HT-29 (cell line): ENCODE measurements around the gene PPFIA2. TPM values are rescaled to one million over a fixed set of nuclear protein-coding genes. Genes with fewer than 3 reads are reported as not detected.

Experiments
- DNase-seq: peaks from one replicate; pipeline ENCODE4 v3.0.0-alpha.2; 2015; ENCODE audit warnings: low spot score
- total RNA-seq: library from RNA; depleted of rRNA; stranded (reverse); fragments of >200 nt; shearing (Covaris generic); gene quantifications from 2 replicates; pipeline ENCODE4 v1.2.3, GENCODE V29; 2014; rRNA removed

The PPFIA2 gene
- not detected in 2 replicates for total RNA-seq

- DNase-seq: no peak
Observed at GRCh38 chr12:81759190-81760051, at the start of gene PPFIA2. PPFIA2 (minus strand) TSS chr12:81759350.

DNA sequence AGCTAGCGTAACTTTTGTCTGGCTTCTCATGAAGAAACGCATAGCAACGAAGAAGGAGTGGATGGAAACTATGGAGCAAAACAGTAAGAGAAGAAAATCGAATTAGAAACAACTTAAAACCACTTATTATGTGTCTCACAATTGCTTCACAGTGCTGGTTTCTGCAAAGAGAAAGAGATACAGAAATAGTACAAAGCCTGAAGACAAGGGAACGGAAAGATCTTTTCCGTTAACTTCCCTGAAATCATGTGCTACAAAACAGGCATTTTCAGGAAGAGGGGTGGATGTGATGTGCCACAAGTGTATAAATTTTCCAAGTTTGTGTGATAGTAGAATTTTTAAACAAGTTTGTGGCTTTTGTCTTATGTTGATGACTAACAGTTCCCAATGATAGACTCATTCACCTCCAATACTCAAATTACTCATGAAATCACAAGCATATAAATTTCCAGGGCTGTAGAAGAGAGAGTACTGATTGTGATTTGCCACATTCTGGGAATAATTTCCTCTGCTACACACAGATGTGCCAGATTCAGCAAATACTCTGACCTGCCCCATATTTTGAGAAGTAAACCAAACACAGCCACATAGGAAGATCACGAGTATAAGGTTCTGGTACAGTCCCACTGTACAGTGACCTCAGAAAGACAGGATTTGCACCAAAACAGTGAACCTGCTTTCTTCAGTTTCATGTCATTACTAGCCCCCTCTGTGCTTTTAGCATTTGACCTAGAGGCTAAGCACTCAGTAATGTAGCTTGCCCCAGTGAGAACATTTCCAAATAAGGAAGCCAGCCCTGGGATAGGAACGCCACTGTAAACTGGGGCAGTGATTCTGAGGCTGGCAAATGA lies 41.4 kb upstream of the PPFIA2 start:
- no peak for DNase-seq

DNA sequence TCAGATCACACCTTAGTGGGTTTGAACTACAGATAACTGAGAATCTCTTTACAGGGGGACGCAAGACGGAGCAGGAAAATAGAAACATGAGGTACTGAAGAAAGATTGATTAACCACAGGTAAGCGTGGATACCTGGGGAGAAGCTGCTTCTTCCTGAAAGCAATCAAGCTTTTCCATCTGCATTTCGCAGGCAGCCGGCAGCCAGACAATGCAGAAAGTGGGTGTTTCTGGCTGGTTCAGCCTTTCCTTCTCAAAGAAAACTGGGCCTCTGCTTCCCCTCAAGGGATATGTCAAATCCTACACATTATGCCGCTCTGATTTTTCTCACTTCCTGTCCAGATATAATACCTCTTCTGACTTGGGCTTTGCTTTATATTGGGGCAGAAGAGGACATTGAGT lies 39.1 kb upstream of the PPFIA2 start:
- DNase-seq: no peak

DNA sequence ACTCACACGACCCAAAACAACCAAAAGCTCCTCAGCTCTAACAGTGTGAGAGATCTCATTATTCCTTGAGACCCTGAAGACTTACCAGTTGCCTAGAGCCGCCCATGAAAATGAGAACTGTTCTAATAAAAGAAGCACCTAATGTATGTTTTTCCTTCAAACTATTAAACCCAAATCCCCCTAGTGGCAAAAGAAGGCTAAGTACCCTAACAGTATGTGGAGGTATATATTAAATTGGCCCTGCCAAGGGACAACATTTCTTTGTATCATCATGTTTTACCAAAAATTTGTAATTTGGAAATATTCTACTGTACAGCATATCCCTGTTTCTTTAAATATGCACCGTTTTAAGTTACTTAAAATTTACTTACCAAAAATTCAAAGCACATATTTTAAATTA lies 38.0 kb upstream of the PPFIA2 start:
- peak; percentile 52 for DNase-seq

DNA sequence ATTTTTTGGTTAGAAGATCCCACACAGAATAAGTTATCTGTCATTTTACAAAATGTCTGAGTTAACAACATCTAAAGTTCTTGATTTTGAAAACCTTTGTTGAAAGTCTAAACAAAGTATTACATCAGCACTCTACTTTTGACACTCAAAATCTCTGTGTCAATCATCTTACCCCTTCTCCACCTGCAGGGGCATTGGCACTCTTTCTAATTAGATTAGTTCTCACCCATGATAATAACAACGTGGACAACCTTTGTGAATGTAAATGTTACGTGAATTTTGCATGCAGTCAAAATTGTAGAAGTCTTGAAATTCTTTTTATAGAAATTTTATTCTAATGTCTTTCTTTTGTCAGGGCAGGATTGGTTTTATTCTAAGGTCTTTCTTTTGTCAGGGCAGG lies 33.5 kb upstream of the PPFIA2 start:
- no peak for DNase-seq

GRCh38 chr12:81779216-81779615 lies 20.1 kb upstream of the PPFIA2 start:
- DNase-seq: no peak

DNA sequence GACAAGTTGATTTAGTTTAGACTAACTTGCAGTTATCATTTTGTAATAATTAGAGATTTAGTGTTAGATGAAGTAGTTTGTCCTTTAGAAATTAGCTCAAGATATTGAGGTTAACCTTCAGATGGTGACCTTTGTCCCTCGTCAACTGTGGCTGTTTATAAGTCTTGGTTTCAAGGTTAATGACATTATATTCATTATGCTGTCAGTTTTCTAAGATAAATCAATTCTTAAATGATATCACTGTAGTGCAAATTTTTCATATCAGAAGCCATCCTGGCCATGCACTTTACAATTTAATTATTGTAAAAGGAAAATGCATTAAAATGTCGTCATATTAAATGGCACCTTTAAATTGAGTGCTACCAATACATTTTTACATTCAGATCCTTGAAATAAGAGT lies 19.6 kb upstream of the PPFIA2 start:
- DNase-seq: no peak

- DNase-seq: no peak
Observed at GRCh38 chr12:81758421-81759189, 545 bp downstream of the PPFIA2 start.

GRCh38 chr12:81757731-81758365 lies 1.3 kb downstream of the PPFIA2 start:
- DNase-seq: no peak

GRCh38 chr12:81729781-81730180 lies 29.4 kb downstream of the PPFIA2 start:
- DNase-seq: no peak

DNA sequence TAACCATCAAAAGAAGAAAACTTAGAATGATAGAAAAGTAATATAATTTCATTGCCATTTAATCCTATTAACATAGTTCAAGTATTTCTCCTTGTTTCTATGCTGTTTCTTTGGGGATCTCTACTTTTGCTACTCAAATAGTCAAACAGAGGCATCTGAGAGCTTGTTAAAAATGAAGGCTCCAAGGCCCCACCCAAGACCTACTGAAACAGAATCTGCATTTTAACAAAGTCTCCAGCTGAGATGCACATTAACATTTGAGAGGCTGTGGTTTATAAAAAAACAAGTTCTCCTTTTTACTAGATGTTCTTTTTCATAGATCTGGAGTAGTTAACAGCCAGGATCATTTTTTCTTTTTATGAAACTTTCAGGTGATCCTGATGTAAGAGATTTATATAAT lies 31.8 kb downstream of the PPFIA2 start:
- no peak for DNase-seq

DNA sequence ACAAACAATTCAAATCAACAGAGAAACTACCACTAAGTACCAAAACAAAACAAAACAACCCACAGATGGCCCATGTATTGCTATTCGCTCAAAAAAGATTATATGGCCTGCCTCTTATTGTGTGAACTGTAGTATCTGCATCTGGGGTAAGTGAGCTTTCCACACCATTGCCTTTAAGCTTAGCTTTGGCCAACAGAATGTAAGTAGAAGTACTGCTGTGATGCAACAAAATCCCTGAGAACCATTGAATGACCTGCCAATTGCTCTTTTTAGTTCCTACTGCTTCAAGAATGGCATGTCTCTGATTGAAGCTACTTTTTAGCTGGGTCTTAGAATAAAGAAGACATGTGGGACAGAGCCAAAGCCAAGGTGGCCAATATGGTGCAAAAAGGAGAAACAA lies 32.5 kb downstream of the PPFIA2 start:
- no peak for DNase-seq

- no peak for DNase-seq
Observed at GRCh38 chr12:81723361-81723760, 35.8 kb downstream of the PPFIA2 start.

- DNase-seq: no peak
Observed at GRCh38 chr12:81722004-81722403, 37.1 kb downstream of the PPFIA2 start.

GRCh38 chr12:81718616-81719015 lies 40.5 kb downstream of the PPFIA2 start:
- DNase-seq: no peak

GRCh38 chr12:81712536-81712935 lies 46.6 kb downstream of the PPFIA2 start:
- no peak for DNase-seq

- DNase-seq: no peak
Observed at GRCh38 chr12:81705586-81705985, 53.6 kb downstream of the PPFIA2 start.

DNA sequence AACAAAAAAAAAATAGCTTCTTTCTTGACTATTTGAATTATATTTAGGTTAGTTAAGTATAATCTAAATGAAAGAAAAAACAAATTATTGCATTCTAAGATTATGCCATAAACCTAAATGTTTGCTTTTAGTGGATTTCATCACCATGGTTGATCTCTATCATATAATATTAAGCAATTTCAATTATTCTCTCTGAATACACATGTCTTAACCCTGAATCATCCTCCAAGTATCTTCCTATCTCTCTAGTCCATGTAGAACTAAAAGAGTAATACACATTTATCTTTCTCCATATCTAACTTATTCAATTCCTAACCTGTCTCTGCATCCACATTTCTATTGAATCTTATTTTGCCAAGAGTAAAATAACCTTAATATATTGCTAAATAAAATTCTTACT lies 59.6 kb downstream of the PPFIA2 start:
- no peak for DNase-seq

DNA sequence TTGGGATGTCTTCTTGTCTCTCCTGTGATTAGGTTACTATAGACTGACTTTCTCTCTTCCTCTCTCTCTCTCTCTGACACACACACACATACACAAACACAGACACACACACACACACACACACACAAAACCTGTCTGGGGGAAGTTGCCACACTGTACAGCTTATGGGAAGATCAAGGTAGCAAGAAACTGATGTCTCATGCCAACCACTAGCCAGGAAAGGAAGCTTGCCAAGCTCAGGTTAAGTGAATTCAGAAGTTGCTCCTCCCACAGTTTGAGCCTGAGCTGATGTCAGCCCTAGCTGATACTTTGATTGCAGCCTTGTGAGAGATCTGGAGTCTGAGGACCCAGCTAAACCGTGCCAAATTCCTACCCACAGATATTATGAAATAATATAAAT lies 67.1 kb downstream of the PPFIA2 start:
- no peak for DNase-seq

DNA sequence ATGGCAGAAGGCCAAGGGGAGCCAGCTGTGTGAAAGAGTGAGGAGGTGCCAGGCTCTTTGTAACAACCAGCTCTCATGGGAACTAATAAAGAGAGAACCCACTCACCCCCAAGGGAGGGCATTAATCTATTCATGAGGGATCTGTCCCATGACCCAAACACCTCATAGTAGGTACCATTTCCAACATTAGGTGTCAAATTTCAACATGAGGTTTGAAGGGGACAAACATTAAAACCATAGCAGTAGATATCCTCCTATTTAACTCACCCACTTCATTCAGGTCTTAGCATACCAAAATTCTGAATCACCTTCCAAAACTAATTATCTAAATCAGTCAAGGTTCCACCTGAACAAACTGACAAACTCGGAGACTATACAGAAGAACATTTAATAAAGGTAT lies 75.3 kb downstream of the PPFIA2 start:
- no peak for DNase-seq

GRCh38 chr12:81679614-81680013 lies 79.5 kb downstream of the PPFIA2 start:
- DNase-seq: no peak
